ENCODE data around the gene KCMF1.

KCMF1 gene

DNA sequence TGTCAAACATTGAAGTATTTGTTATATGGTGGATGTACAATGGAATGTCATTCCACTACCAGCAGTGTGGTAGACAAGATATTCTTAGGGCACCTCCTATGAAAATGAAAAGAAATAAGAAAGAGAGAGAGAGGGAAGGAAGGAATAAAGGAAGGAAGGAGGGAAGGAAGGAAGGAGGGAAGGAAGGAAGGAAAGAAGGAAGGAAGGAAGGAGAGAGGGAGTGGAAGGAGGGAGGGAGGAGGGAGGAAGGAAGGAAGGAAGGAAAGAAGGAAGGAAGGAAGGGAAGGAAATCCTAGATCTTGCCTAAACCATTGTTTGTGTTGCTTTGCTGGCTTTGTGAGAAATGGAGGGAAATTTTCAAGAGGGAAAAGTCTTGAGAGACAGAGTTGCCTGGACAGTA, 112.1 kb downstream of the KCMF1 start:
- Histone ChIP-seq H3K36me3 (ENCODE audit: control insufficient read depth, insufficient read depth, low read length) (no peaks in the 10 kb centered on the region), H3K4me1 (ENCODE audit: control insufficient read depth, insufficient read depth, low read length) (no peaks in the 10 kb centered on the region), H3K4me3 (ENCODE audit: low read length) (no peak overlapping the region), H3K27me3 (ENCODE audit: control insufficient read depth, insufficient read depth, low read length) (no peaks in the 10 kb centered on the region), H3K9me3 (ENCODE audit: control insufficient read depth, low read length) (no peaks in the 10 kb centered on the region), H3K9ac (ENCODE audit: low read length) (no peak overlapping the region)

DNA sequence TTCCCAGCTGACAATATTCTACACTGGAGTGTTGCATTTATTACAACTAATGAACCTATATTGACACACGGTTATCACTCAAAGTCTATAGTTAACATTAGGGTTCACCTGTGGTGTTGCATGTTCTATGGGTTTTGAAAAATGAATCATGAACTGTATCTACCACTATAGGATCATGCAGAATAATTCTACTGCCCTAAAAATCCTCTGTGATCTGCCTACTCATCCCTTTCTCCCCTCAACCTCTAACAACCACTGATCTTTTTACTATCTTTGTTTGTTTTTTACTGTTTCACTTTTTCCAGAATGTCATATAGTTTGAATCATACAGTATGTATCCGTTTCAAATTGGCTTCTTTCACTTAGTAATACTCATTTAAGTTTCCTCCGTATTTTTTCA, 114.6 kb downstream of the KCMF1 start:
- Histone ChIP-seq H3K36me3 (ENCODE audit: control insufficient read depth, insufficient read depth, low read length) (no peaks in the 10 kb centered on the region), H3K4me1 (ENCODE audit: control insufficient read depth, insufficient read depth, low read length) (no peaks in the 10 kb centered on the region), H3K4me3 (ENCODE audit: low read length) (no peak overlapping the region), H3K9me3 (ENCODE audit: control insufficient read depth, low read length) (no peaks in the 10 kb centered on the region), H3K27me3 (ENCODE audit: control insufficient read depth, insufficient read depth, low read length) (peaks cover 6% of the 10 kb centered on the region), H3K9ac (ENCODE audit: low read length) (no peak overlapping the region)

DNA sequence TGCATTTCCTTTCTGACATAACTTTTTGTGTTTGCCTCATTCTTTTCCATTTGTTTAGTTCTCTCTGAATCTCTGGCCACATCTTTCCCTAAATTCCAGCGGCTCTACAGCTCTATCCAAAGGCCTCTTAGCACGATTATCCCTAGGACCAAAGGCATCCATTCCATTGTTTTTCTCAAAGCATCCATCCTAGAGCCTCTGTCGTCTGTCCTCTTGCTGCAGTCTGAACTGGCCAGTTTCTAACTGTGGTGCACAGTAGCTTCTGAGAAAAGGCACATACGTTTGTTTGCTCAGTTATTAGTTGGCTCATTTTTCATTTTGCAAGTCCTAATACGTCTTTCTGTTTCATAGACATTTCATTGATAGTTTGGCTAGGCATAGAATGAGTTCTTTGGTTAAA, 116.6 kb downstream of the KCMF1 start:
- H3K36me3 ChIP-seq (ENCODE audit: control insufficient read depth, insufficient read depth, low read length): no peaks in the 10 kb centered on the region
- H3K9ac ChIP-seq (ENCODE audit: low read length): no peak overlapping the region
- peaks cover 6% of the 10 kb centered on the region for H3K27me3 ChIP-seq (ENCODE audit: control insufficient read depth, insufficient read depth, low read length)
- H3K4me3 ChIP-seq (ENCODE audit: low read length): no peak overlapping the region
- H3K4me1 ChIP-seq (ENCODE audit: control insufficient read depth, insufficient read depth, low read length): no peaks in the 10 kb centered on the region
- no peaks in the 10 kb centered on the region for H3K9me3 ChIP-seq (ENCODE audit: control insufficient read depth, low read length)

DNA sequence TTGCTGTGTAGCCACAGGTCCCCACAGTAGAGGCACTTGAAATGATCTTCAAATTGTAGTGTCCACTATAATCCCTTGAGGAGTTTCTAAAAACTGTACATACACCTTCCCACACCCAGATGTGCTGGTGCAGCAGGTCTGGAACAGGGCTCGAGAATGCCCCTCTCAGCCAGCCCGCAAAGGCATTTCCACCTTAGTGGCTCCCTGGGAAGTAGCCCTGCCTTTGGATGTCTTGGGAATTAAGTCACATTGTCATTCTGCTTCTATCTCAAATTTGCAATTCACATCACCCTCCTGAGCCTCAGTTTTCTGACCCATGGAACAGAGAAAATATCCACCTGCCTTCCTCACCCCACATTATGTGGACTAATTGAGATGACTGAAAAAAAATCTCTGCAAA, 118.0 kb downstream of the KCMF1 start:
- Histone ChIP-seq H3K9ac (ENCODE audit: low read length) (no peak overlapping the region), H3K36me3 (ENCODE audit: control insufficient read depth, insufficient read depth, low read length) (no peaks in the 10 kb centered on the region), H3K4me1 (ENCODE audit: control insufficient read depth, insufficient read depth, low read length) (no peaks in the 10 kb centered on the region), H3K9me3 (ENCODE audit: control insufficient read depth, low read length) (no peaks in the 10 kb centered on the region), H3K4me3 (ENCODE audit: low read length) (no peak overlapping the region), H3K27me3 (ENCODE audit: control insufficient read depth, insufficient read depth, low read length) (peaks cover 6% of the 10 kb centered on the region)

DNA sequence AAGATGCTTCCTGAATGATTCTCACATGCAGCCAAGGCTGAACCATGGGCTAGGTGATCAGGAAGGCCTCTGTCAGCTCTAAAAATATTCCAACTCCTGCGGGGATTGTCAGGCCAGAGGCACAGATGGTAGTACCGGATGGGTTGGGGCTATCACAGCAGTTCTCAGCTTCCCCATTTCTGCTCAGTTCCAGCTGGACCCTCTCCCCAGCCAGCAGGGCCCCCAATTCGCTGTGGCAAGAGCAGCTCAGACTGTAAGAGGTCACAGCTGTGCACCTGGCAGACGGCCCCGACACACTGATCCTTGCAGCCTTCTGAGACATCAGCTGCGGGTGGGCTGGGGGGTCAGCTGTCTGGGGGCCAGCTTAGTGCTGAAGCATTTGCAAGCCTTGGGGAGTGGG, 118.6 kb downstream of the KCMF1 start:
- no peaks in the 10 kb centered on the region for H3K36me3 ChIP-seq (ENCODE audit: control insufficient read depth, insufficient read depth, low read length)
- H3K27me3 ChIP-seq (ENCODE audit: control insufficient read depth, insufficient read depth, low read length): peaks cover 6% of the 10 kb centered on the region
- no peaks in the 10 kb centered on the region for H3K9me3 ChIP-seq (ENCODE audit: control insufficient read depth, low read length)
- H3K4me1 ChIP-seq (ENCODE audit: control insufficient read depth, insufficient read depth, low read length): no peaks in the 10 kb centered on the region
- no peak overlapping the region for H3K9ac ChIP-seq (ENCODE audit: low read length)
- no peak overlapping the region for H3K4me3 ChIP-seq (ENCODE audit: low read length)

DNA sequence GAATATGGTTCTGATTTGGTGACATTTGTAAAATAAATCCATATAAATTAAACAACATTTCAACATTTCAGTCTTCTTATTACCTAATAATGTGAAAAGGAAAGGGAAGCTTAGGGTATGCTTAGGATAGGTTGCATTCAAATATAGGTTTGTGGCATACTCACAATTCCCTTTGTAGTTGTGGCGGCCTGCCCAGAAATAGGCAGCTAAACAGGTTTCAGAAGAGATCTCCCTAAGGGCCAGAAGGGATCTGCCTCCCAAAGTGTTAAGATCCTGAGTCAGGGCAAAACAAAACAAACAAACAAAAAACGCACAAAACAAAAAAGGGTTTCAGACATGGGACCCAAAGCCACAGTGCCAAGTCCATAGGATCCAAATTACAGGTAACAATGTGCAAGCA, 120.9 kb downstream of the KCMF1 start:
- Histone ChIP-seq H3K27me3 (ENCODE audit: control insufficient read depth, insufficient read depth, low read length) (peaks cover 6% of the 10 kb centered on the region), H3K4me1 (ENCODE audit: control insufficient read depth, insufficient read depth, low read length) (no peaks in the 10 kb centered on the region), H3K9me3 (ENCODE audit: control insufficient read depth, low read length) (no peaks in the 10 kb centered on the region), H3K9ac (ENCODE audit: low read length) (no peak overlapping the region), H3K36me3 (ENCODE audit: control insufficient read depth, insufficient read depth, low read length) (no peaks in the 10 kb centered on the region), H3K4me3 (ENCODE audit: low read length) (no peak overlapping the region)

DNA sequence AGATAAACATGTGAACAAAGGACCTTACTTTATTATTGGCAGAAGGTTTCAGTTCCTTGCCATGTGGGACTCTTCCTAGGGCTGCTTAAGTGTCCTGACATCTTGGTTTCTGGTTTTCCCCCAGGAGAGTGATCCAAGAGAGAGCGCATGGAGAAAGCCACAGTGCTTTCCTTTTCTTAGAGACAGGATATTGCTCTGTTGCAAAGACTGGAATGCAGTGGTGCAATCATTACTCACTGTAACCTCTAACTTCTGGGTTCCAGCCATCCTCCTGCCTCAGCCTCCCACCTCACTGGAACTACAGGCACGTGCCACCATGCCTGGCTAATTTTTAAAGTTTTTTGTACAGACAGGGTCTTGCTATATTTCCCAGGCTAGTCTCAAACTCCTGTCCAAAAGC, 124.1 kb downstream of the KCMF1 start:
- Histone ChIP-seq H3K4me3 (ENCODE audit: low read length) (no peak overlapping the region), H3K27me3 (ENCODE audit: control insufficient read depth, insufficient read depth, low read length) (peaks cover 3% of the 10 kb centered on the region), H3K36me3 (ENCODE audit: control insufficient read depth, insufficient read depth, low read length) (no peaks in the 10 kb centered on the region), H3K4me1 (ENCODE audit: control insufficient read depth, insufficient read depth, low read length) (no peaks in the 10 kb centered on the region), H3K9me3 (ENCODE audit: control insufficient read depth, low read length) (no peaks in the 10 kb centered on the region), H3K9ac (ENCODE audit: low read length) (no peak overlapping the region)

DNA sequence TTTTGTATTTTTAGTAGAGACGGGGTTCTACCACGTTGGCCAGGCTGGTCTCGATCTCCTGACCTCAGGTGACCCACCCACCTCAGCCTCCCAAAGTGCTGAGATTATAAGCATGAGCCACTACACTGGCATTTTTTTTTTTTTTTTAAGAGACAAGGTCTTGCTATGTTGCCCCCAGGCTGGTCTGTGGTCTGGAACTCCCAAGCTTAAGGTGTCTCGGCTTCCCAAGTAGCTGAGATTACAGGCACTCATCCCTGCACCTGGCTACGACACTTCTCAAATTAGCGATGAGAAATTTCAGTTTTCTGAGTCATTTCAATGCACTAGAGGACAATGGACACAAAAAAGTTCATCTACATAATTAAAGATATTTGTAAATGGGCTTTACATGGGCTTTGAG, 125.7 kb downstream of the KCMF1 start:
- Histone ChIP-seq H3K9me3 (ENCODE audit: control insufficient read depth, low read length) (no peaks in the 10 kb centered on the region), H3K27me3 (ENCODE audit: control insufficient read depth, insufficient read depth, low read length) (no peaks in the 10 kb centered on the region), H3K4me3 (ENCODE audit: low read length) (no peak overlapping the region), H3K4me1 (ENCODE audit: control insufficient read depth, insufficient read depth, low read length) (no peaks in the 10 kb centered on the region), H3K36me3 (ENCODE audit: control insufficient read depth, insufficient read depth, low read length) (no peaks in the 10 kb centered on the region), H3K9ac (ENCODE audit: low read length) (no peak overlapping the region)

DNA sequence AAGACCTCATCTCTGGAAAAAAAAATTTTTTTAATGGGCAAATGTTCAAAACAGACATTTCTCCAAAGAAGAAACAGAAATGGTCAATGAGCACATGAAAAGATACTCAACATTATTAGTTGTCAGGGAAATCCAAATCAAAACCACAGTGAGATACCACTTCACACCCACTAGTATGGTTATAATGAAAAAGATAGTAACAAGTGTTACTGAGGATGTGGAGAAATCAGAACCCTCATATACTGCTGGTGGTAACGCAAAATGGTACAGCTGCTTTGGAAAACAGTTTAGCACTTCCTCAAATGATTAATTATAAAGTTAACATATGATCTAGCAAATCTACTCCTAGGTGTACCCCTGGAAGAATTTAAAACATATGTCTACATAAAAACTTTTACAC, 133.3 kb downstream of the KCMF1 start:
- H3K27me3 ChIP-seq (ENCODE audit: control insufficient read depth, insufficient read depth, low read length): no peaks in the 10 kb centered on the region

DNA sequence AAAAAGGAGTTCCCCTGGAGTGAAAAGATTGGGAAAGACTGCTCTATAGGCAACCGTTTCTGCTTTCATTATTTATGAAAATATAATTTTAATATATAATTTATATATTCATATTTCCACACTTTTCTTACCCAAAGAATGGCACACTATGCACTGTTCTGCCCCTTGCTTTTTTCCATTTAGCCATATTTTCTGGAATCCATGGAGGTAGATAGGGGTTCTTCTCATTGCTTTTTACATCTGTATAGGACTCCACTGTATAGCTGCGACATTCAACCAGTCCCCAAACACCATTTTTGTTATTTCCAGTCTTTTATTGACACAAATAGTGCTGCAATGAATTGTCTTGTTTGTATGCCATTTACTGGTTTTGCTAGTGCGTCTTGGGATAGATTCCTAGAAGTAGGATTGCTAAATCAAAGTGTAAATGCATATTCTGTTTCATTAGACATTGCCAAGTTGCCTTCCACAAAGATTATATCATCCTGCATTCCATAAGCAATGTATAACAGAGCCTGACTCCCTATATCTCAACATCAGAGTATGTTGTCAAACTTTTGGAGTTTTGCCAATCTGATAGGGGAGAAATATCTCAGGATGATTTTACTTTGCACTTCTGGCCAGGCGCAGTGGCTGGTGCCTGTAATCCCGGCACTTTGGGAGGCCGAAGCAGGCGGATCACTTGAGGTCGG, 135.7 kb downstream of the KCMF1 start:
- H3K27me3 ChIP-seq (ENCODE audit: control insufficient read depth, insufficient read depth, low read length): no peaks in the 10 kb centered on the region
- H3K4me3 ChIP-seq (ENCODE audit: low read length): no peak overlapping the region
- no peaks in the 10 kb centered on the region for H3K4me1 ChIP-seq (ENCODE audit: control insufficient read depth, insufficient read depth, low read length)
- H3K36me3 ChIP-seq (ENCODE audit: control insufficient read depth, insufficient read depth, low read length): no peaks in the 10 kb centered on the region
- H3K9me3 ChIP-seq (ENCODE audit: control insufficient read depth, low read length): no peaks in the 10 kb centered on the region
- no peak overlapping the region for H3K9ac ChIP-seq (ENCODE audit: low read length)

More for the DNA sequence above, 133.3 kb downstream of the KCMF1 start:
- no peaks in the 10 kb centered on the region for H3K4me1 ChIP-seq (ENCODE audit: control insufficient read depth, insufficient read depth, low read length)
- no peak overlapping the region for H3K9ac ChIP-seq (ENCODE audit: low read length)
- H3K4me3 ChIP-seq (ENCODE audit: low read length): no peak overlapping the region
- H3K9me3 ChIP-seq (ENCODE audit: control insufficient read depth, low read length): no peaks in the 10 kb centered on the region
- H3K36me3 ChIP-seq (ENCODE audit: control insufficient read depth, insufficient read depth, low read length): no peaks in the 10 kb centered on the region
